ENCODE data around the gene SPATA31A6. TPM values are rescaled to one million over a fixed set of nuclear protein-coding genes. Genes with fewer than 3 reads are reported as not detected.

Gene SPATA31A6
- total and polyA plus RNA-seq, 11 donors = not detected

Other genes with a start within 250 kb of the SPATA31A6 start
- 10 to 100 TPM in 3 of 9 donors, 1 to 10 TPM in 6; 2.3 to 13.6 (median 8.7) TPM for gene CNTNAP3B, start 54.2 kb upstream of the SPATA31A6 start, total RNA-seq
- gene CNTNAP3B, start 54.2 kb upstream of the SPATA31A6 start, polyA plus RNA-seq = 1 to 10 TPM; 3.4 to 4.7 TPM